KMS-11 (cell line): ENCODE results near the gene SLC22A16.
"Not testable (repeated sequence)": the region's sequence is repeated elsewhere in the genome, so short reads cannot be mapped to it uniquely, and the experiment has no call there.

Source experiments
- H2AFZ ChIP-seq: fragments of 200-600 bp; sonication (generic); 2 replicates; pipeline ENCODE4 v1.6.1; 2016; ENCODE audit warnings: antibody characterized with exemption, mixed run types, low read depth
- H3K27ac ChIP-seq: fragments of 200-600 bp; sonication (generic); 2 replicates; pipeline ENCODE4 v1.6.1; 2016; ENCODE audit warnings: mild to moderate bottlenecking, mixed run types
- H3K27me3 ChIP-seq: fragments of 200-600 bp; sonication (generic); 2 replicates; pipeline ENCODE4 v1.6.1; 2017; ENCODE audit warnings: mild to moderate bottlenecking, low read depth, mixed run types, moderate library complexity; ENCODE audit not compliant: insufficient read depth
- H3K36me3 ChIP-seq: fragments of 200-600 bp; sonication (generic); 2 replicates; pipeline ENCODE4 v1.6.1; 2017; ENCODE audit warnings: mild to moderate bottlenecking, mixed run types; ENCODE audit not compliant: insufficient read depth
- H3K4me1 ChIP-seq: fragments of 200-600 bp; sonication (generic); 2 replicates; pipeline ENCODE4 v1.6.1; 2016; ENCODE audit warnings: mild to moderate bottlenecking, low read depth, mixed run types; ENCODE audit not compliant: poor library complexity, severe bottlenecking
- H3K4me2 ChIP-seq: fragments of 200-600 bp; sonication (generic); 2 replicates; pipeline ENCODE4 v1.7.0; 2016; ENCODE audit warnings: mild to moderate bottlenecking, mixed run types
- H3K4me3 ChIP-seq: fragments of 200-600 bp; sonication (generic); IDR thresholded peaks from 2 replicates; pipeline ENCODE4 v1.6.1; 2017; ENCODE audit warnings: low read depth, low read length, mixed read lengths; ENCODE audit not compliant: insufficient read depth
- H3K79me2 ChIP-seq: fragments of 200-600 bp; sonication (generic); 2 replicates; pipeline ENCODE4 v1.6.1; 2016; ENCODE audit warnings: low read depth, mixed run types; ENCODE audit not compliant: insufficient read depth
- H3K9ac ChIP-seq: fragments of 200-600 bp; sonication (generic); 2 replicates; pipeline ENCODE4 v1.6.1; 2016; ENCODE audit warnings: mild to moderate bottlenecking, mixed run types
- H4K20me1 ChIP-seq: fragments of 200-600 bp; sonication (generic); 2 replicates; pipeline ENCODE4 v1.6.1; 2016; ENCODE audit warnings: mild to moderate bottlenecking, mixed run types; ENCODE audit not compliant: insufficient read depth
- CTCF ChIP-seq: fragments of 200-600 bp; sonication (generic); conservative IDR thresholded peaks from 2 replicates; pipeline ENCODE4 v1.6.1; 2017; ENCODE audit warnings: low read depth, mild to moderate bottlenecking, antibody characterized with exemption, low read length, moderate library complexity, mixed read lengths

SLC22A16 gene

GRCh38 chr6:110491644-110492317, 15.4 kb upstream of the SLC22A16 start:
- TF ChIP-seq CTCF, result no peak
- no peak overlapping the region for H3K4me3 ChIP-seq
- no peaks in the 10 kb centered on the region for H3K36me3 ChIP-seq
- H3K79me2 ChIP-seq, result no peaks in the 10 kb centered on the region
- peak overlapping the region; percentile 54; the same call in 1 of the 2 replicates for H3K9ac ChIP-seq
- peak overlapping the region; percentile 89 for H3K27ac ChIP-seq
- peak overlapping the region; percentile 40; the same call in 1 of the 2 replicates for H2AFZ ChIP-seq
- peak overlapping the region; percentile 80 for H3K4me2 ChIP-seq
- H3K27me3 ChIP-seq, result no peaks in the 10 kb centered on the region
- peaks cover 38% of the 10 kb centered on the region for H3K4me1 ChIP-seq
- no peaks in the 10 kb centered on the region for H4K20me1 ChIP-seq

GRCh38 chr6:110491299-110491643, 14.9 kb upstream of the SLC22A16 start:
- Histone ChIP-seq H3K4me3 (no peak overlapping the region), H2AFZ (peak overlapping the region; percentile 40; the same call in 1 of the 2 replicates), H3K27me3 (no peaks in the 10 kb centered on the region), H3K4me2 (peak overlapping the region; percentile 80), H3K9ac (peak overlapping the region; percentile 54; the same call in 1 of the 2 replicates), H3K36me3 (no peaks in the 10 kb centered on the region), H3K27ac (peak overlapping the region; percentile 89), H4K20me1 (no peaks in the 10 kb centered on the region), H3K79me2 (no peaks in the 10 kb centered on the region), H3K4me1 (peaks cover 38% of the 10 kb centered on the region)
- no peak for TF ChIP-seq CTCF

- peaks cover 38% of the 10 kb centered on the region for H3K4me1 ChIP-seq
- H3K36me3 ChIP-seq, result no peaks in the 10 kb centered on the region
- no peaks in the 10 kb centered on the region for H4K20me1 ChIP-seq
- H3K4me2 ChIP-seq, result no peak overlapping the region
- no peak overlapping the region for H2AFZ ChIP-seq
- no peaks in the 10 kb centered on the region for H3K79me2 ChIP-seq
- no peak for TF ChIP-seq CTCF
- H3K27me3 ChIP-seq, result no peaks in the 10 kb centered on the region
- no peak overlapping the region for H3K4me3 ChIP-seq
- H3K9ac ChIP-seq, result no peak overlapping the region
- H3K27ac ChIP-seq, result 0 out of 2 replicates have a peak overlapping the region, but pooled peaks have one; percentile 89
Measured at GRCh38 chr6:110490110-110490509, 13.7 kb upstream of the SLC22A16 start.

- no peak for TF ChIP-seq CTCF
- H3K4me2 ChIP-seq, result no peak overlapping the region
- H4K20me1 ChIP-seq, result no peaks in the 10 kb centered on the region
- no peak overlapping the region for H3K9ac ChIP-seq
- H3K4me3 ChIP-seq, result no peak overlapping the region
- no peaks in the 10 kb centered on the region for H3K27me3 ChIP-seq
- H3K79me2 ChIP-seq, result no peaks in the 10 kb centered on the region
- no peak overlapping the region for H3K27ac ChIP-seq
- no peak overlapping the region for H2AFZ ChIP-seq
- no peaks in the 10 kb centered on the region for H3K36me3 ChIP-seq
- H3K4me1 ChIP-seq, result peaks cover 38% of the 10 kb centered on the region
Measured at GRCh38 chr6:110488606-110489190, 12.3 kb upstream of the SLC22A16 start.

GRCh38 chr6:110487968-110488381, 11.6 kb upstream of the SLC22A16 start:
- H3K27me3 ChIP-seq, H3K4me3 ChIP-seq, H3K9ac ChIP-seq, H3K4me2 ChIP-seq, H4K20me1 ChIP-seq, H3K79me2 ChIP-seq, H3K27ac ChIP-seq, H2AFZ ChIP-seq, H3K36me3 ChIP-seq: not testable (repeated sequence)
- H3K4me1 ChIP-seq, result peaks cover 34% of the 10 kb centered on the region
